Ishikawa (cell line): Measurements from ENCODE around the gene VAV3.

Experiments
- EP300 ChIP-seq: IDR thresholded peaks from 2 replicates; pipeline ENCODE4 v1.6.1; 2012; ENCODE audit warnings: borderline replicate concordance
- FOXM1 ChIP-seq: IDR thresholded peaks from 2 replicates; pipeline ENCODE4 v1.6.1; 2012; ENCODE audit warnings: low read depth, borderline replicate concordance
- REST ChIP-seq: IDR thresholded peaks from 2 replicates; pipeline ENCODE4 v1.6.1; 2012; ENCODE audit warnings: low read depth, mild to moderate bottlenecking

GRCh38 chr1:107851418-107851817, 113.6 kb downstream of the VAV3 start:
- TF ChIP-seq FOXM1, result no peak
- TF ChIP-seq REST, result no peak
- no peak for TF ChIP-seq EP300
